ENCODE data around the gene SLX9. TPM values are rescaled to one million over a fixed set of nuclear protein-coding genes. Genes with fewer than 3 reads are reported as not detected.

Gene SLX9
- total RNA-seq, 1 donor from 2014 or later, result 30.4 TPM

GRCh38 chr21:44957901-44958451 is 18.1 kb downstream of the SLX9 start:
- TF ChIP-seq CTCF (IDR thresholded peaks at IDR 0.05), result no peak
- Mint-ChIP-seq H3K27me3 (ENCODE audit: unreplicated experiment) (no peaks in the 10 kb centered on the region), H3K4me1 (ENCODE audit: unreplicated experiment) (peaks cover 75% of the 10 kb centered on the region), H3K27ac (ENCODE audit: unreplicated experiment) (peak overlapping the region; percentile 98), H3K4me3 (ENCODE audit: unreplicated experiment) (peak overlapping the region; percentile 14), H3K36me3 (ENCODE audit: unreplicated experiment) (peaks cover 21% of the 10 kb centered on the region), H3K9me3 (ENCODE audit: unreplicated experiment) (no peaks in the 10 kb centered on the region)
- no peak for DNase-seq (ENCODE audit: extremely low spot score, unreplicated experiment)

GRCh38 chr21:44958471-44959191 is 18.8 kb downstream of the SLX9 start:
- no peak for TF ChIP-seq CTCF (IDR thresholded peaks at IDR 0.05)
- H3K36me3 Mint-ChIP-seq (ENCODE audit: unreplicated experiment), result peaks cover 21% of the 10 kb centered on the region
- H3K4me3 Mint-ChIP-seq (ENCODE audit: unreplicated experiment), result peak overlapping the region; percentile 69
- peaks cover 82% of the 10 kb centered on the region for H3K4me1 Mint-ChIP-seq (ENCODE audit: unreplicated experiment)
- no peaks in the 10 kb centered on the region for H3K27me3 Mint-ChIP-seq (ENCODE audit: unreplicated experiment)
- DNase-seq (ENCODE audit: extremely low spot score, unreplicated experiment), result peak; percentile 96
- no peaks in the 10 kb centered on the region for H3K9me3 Mint-ChIP-seq (ENCODE audit: unreplicated experiment)
- H3K27ac Mint-ChIP-seq (ENCODE audit: unreplicated experiment), result peak overlapping the region; percentile 98

GRCh38 chr21:44959376-44960091 is 19.7 kb downstream of the SLX9 start:
- Mint-ChIP-seq H3K4me1 (ENCODE audit: unreplicated experiment) (peaks cover 84% of the 10 kb centered on the region), H3K9me3 (ENCODE audit: unreplicated experiment) (no peaks in the 10 kb centered on the region), H3K27me3 (ENCODE audit: unreplicated experiment) (no peaks in the 10 kb centered on the region), H3K27ac (ENCODE audit: unreplicated experiment) (peak overlapping the region; percentile 98), H3K4me3 (ENCODE audit: unreplicated experiment) (no peak overlapping the region), H3K36me3 (ENCODE audit: unreplicated experiment) (peaks cover 26% of the 10 kb centered on the region)
- no peak for DNase-seq (ENCODE audit: extremely low spot score, unreplicated experiment)
- no peak for TF ChIP-seq CTCF (IDR thresholded peaks at IDR 0.05)

GRCh38 chr21:44960141-44961092 is 20.6 kb downstream of the SLX9 start:
- Mint-ChIP-seq H3K4me3 (ENCODE audit: unreplicated experiment) (no peak overlapping the region), H3K4me1 (ENCODE audit: unreplicated experiment) (peaks cover 88% of the 10 kb centered on the region), H3K27me3 (ENCODE audit: unreplicated experiment) (no peaks in the 10 kb centered on the region), H3K9me3 (ENCODE audit: unreplicated experiment) (no peaks in the 10 kb centered on the region), H3K36me3 (ENCODE audit: unreplicated experiment) (peaks cover 32% of the 10 kb centered on the region), H3K27ac (ENCODE audit: unreplicated experiment) (peak overlapping the region; percentile 56)
- no peak for DNase-seq (ENCODE audit: extremely low spot score, unreplicated experiment)
- no peak for TF ChIP-seq CTCF (IDR thresholded peaks at IDR 0.05)
